Fibroblast of villous mesenchyme (primary cell): ENCODE results near the gene ANKRD30B. TPM values are rescaled to one million over a fixed set of nuclear protein-coding genes. Genes with fewer than 3 reads are reported as not detected.
"Not testable (repeated sequence)": the region's sequence is repeated elsewhere in the genome, so short reads cannot be mapped to it uniquely, and the experiment has no call there.

Experiments used
- DNase-seq: peaks from one replicate; pipeline ENCODE4 v3.0.0-alpha.2; 2010; ENCODE audit warnings: low read depth
- H3K4me3 ChIP-seq: 2 replicates; pipeline ENCODE4 v1.5.1; 2011; ENCODE audit warnings: low read depth, mild to moderate bottlenecking, low read length
- total RNA-seq: library from RNA; depleted of rRNA; stranded (reverse); fragments of >200 nt; gene quantifications from 2 replicates; pipeline ENCODE4 v1.2.3, GENCODE V29; 2012
- TF ChIP-seq, protein P1 (sequence below): IDR thresholded peaks from 2 replicates; pipeline ENCODE4 v1.5.1; 2012; ENCODE audit warnings: low read depth, mild to moderate bottlenecking, low read length; ENCODE audit not compliant: insufficient read depth

Gene ANKRD30B
- total RNA-seq, 1 donor, result 0.86 TPM

DNA sequence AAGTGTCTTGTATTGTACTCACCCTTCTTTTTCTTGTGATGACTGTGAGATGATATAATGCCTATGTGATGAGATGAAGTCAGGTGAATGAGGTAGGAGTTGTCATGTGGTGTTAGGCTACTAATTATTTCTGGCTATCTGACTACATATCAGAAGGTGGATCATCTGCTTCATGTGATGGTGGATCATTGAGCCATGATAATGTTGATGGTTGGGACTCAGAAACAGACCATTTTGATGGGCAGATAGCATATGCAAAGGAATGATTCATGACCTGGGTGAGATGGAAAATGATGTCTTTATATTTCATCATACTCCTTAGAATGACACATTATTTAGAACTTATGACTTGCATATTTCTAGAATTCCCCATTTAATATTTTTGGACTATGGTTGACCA is 19.5 kb downstream of the ANKRD30B start:
- TF ChIP-seq, protein P1, sequence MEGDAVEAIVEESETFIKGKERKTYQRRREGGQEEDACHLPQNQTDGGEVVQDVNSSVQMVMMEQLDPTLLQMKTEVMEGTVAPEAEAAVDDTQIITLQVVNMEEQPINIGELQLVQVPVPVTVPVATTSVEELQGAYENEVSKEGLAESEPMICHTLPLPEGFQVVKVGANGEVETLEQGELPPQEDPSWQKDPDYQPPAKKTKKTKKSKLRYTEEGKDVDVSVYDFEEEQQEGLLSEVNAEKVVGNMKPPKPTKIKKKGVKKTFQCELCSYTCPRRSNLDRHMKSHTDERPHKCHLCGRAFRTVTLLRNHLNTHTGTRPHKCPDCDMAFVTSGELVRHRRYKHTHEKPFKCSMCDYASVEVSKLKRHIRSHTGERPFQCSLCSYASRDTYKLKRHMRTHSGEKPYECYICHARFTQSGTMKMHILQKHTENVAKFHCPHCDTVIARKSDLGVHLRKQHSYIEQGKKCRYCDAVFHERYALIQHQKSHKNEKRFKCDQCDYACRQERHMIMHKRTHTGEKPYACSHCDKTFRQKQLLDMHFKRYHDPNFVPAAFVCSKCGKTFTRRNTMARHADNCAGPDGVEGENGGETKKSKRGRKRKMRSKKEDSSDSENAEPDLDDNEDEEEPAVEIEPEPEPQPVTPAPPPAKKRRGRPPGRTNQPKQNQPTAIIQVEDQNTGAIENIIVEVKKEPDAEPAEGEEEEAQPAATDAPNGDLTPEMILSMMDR, result no peak
- no peak overlapping the region for H3K4me3 ChIP-seq
- DNase-seq, result no peak

DNA sequence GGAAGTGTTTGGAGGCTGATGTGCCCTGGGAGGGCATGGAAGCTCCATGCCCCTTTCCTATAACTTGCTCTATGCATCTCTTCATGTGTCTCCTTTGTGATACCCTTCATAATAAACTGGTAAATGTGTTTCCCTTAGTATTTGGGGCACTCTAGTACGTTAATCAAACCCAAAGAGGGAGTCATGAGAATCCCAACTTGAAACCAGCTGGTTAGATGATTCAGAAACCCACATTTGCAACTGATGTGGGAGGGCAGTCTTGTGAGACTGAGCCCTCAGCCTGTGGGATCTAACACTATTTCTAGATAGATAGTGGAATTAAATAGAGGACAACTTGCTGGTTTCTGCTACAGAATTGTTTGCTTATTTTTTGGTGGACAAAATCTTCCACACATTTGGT is 20.3 kb downstream of the ANKRD30B start:
- no peak for DNase-seq
- no peak overlapping the region for H3K4me3 ChIP-seq
- TF ChIP-seq, protein P1, result no peak

DNA sequence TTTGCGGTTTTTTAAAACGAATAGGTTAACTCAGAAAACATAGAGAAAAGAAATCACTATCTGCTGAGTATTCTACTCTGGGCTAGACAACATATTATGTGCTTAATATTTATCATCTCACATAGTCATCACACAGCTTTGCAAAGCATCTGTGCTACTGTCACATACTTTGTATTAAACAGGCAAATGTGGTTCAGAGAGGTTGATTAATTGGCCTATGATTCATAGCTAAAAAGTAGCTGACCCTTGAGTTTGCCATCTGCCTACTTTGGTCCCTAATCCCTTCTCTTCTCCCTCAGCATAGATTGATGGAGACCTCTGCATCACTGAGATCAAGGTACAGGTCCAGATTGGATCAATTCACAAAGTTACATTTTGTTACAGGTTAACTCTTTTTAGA is 21.4 kb downstream of the ANKRD30B start:
- no peak for DNase-seq
- TF ChIP-seq, protein P1, result no peak
- H3K4me3 ChIP-seq, result no peak overlapping the region

DNA sequence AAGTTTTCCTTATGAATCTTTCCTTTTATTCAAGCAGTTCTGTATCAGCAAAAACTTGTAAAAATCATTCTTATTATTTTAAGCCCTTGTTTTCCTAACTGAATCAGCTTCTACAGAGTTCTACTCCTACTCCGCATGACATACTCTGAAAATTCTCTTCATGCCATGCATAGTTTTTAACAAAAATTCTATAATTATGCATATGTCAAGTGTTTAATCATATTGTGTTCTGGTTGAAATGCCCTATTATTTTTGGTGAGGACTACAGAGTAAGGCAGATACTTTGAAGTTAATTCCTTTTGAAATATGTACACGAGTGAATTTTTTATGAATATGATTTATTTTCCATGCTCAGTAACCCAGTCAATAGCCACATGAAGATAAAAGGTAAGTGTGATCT is 28.8 kb downstream of the ANKRD30B start:
- H3K4me3 ChIP-seq, result no peak overlapping the region
- no peak for DNase-seq
- TF ChIP-seq, protein P1, result no peak

DNA sequence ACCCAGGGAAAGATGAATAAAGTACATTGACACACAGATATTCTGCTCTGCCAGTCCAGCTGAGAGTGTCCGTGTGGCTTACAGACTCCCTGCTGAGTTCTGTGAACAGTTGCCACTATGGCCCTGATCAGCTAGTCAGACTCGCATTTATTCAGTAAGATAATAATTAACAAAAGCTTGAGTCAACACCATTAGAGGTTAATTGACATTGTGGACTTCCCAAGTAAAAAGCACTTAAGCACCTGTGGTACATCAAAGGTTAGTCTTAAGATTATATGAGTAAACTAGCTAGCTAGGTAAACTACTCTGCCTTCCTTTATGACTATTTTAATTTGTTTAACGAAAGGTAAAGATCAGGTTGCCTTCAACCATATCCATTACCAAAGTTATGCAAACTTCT is 33.7 kb downstream of the ANKRD30B start:
- TF ChIP-seq, protein P1, result no peak
- no peak for DNase-seq
- no peak overlapping the region for H3K4me3 ChIP-seq

DNA sequence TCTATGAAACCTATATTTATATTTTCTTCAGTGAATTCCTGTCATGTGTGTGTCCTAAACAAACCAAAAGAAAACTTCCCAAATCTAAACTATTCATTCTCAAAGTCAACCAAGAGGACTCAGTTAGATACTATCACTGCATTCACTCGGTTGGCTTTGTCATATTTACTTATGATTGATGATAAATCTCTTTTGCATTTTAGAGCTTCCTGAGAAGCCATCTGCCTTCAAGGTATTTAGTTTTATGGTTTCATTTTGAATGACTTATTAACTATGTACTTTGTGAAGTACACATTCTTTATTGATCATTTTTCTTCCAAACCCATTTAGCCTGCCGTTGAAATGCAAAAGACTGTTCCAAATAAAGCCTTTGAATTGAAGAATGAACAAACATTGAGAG is 36.2 kb downstream of the ANKRD30B start:
- no peak overlapping the region for H3K4me3 ChIP-seq
- TF ChIP-seq, protein P1, result no peak
- no peak for DNase-seq

DNA sequence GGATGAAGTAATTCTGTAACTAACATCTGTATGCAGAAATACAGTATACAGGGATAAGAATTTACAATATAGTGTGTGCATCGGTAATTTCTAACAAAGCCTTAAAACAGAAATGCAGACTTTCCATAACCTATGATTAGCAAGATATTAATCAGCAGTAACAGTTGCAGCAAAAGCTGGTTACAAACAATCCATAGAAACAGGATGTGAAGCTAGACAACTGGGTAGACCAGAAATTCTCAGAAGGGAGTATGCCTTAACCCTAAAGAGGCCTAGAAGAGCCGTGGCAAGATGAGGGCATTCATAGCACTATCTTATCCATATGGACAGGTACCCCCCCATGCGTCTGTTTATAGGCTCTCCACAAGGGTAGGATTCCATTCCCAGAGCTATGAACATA is 48.9 kb downstream of the ANKRD30B start:
- H3K4me3 ChIP-seq, DNase-seq: not testable (repeated sequence)

DNA sequence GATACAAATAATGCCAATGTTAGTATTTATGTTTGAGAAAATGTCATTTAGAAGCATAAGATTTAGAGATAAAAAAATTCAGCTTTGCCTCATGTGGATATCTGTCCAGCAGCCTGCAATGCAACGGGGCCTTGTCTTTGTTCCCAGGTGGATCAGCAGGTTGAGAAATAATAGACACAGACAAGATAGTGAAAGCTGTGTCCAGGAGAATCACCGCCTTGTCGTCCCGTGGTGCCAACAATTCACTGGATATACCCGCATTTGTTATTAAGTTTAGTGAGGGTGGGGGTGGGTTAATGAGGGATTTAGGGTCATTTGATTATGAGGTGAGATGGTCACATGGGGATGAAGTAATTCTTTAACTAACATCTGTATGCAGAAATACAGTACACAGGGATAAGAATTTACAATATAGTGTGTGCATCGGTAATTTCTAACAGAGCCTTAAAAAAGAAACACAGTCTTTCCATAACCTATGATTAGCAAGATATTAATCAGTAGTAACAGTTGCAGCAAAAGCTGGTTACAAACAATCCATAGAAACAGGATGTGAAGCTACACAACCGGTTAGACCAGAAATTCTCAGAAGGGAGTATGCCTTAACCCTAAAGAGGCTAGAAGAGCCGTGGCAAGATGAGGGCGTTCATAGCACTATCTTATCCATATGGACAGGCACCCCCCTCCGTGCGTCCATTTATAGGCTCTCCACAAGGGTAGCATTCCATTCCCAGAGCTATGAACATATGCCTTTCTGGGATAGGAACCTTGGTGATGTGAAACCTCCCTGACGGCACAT is 50.2 kb downstream of the ANKRD30B start:
- not testable (repeated sequence) for DNase-seq, H3K4me3 ChIP-seq

DNA sequence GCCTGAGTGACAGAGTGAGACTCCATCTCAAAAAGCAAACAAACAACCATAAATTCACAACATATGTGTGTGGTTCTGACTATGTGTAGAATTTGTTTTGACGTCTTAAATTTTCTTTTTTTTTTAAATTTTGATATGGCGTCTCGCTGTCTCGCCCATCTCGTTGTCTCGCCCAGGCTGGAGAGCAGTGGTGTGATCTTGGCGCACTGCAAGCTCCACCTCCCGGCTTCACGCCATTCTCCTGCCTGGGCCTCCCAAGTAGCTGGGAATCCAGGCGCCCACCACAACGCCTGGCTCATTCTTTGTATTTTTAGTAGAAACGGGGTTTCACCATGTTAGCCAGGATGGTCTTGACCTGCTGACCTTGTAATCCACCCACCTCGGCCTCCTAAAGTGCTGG is 63.1 kb downstream of the ANKRD30B start:
- H3K4me3 ChIP-seq, DNase-seq: not testable (repeated sequence)

DNA sequence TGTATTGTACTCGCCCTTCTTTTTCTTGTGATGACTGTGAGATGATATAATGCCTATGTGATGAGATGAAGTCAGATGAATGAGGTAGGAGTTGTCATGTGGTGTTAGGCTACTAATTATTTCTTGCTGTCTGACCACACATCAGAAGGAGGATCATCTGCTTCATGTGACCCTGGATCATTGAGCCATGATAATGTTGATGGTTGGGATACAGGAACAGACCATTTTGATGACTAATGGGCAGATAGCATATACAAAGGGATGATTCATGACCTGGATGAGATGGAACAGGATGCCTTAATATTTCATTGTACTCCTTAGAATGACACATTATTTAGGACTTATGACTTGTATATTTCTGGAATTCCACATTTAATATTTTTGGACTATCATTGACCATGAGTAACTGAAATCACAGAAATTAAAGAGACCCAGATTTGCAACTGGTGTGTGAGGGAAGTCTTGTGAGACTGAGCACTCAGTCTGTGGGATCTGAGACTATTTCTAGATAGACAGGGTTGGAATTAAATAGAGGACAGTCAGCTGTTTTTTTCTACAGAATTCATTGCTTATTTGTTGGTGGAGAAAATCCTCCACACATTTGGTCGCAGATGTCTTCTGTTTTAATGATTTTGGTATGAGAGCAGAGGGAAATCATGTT is 79.1 kb downstream of the ANKRD30B start:
- not testable (repeated sequence) for DNase-seq, H3K4me3 ChIP-seq

DNA sequence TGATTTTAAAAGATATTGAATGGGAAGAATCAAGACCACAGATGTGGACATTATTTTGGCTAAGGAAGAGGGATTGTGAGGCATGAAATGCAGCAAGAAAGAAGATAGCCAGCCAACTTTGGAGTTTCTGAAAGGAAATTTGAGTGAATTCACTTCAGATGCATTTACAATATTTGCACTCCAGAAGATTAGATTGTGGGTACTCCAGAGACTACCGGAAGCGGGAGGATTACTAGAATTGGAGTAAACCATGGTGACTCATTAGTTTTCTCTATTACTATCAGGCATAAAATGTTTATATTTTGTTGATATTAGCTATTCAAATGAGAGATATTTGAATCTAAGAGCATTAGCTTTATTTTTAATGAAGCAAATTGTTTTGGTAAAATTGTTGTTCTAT is 93.6 kb downstream of the ANKRD30B start:
- not testable (repeated sequence) for DNase-seq, H3K4me3 ChIP-seq
